Activated CD4-positive, alpha-beta T cell treated with anti-CD3 and anti-CD28 coated beads, Interleukin-2, amount 50 U/mL, for 16 hours (primary cell): ENCODE data around the gene DMRTA2.
A peak's percentile ranks its signal among the peaks of the same experiment; 100 is the strongest.

Source experiments
- DNase-seq: peaks from one replicate; pipeline ENCODE4 v3.0.0-alpha.2; 2020

The DMRTA2 gene

GRCh38 chr1:50373532-50373931, 49.7 kb downstream of the DMRTA2 start:
- no peak for DNase-seq

- no peak for DNase-seq
Observed at GRCh38 chr1:50371749-50372148, 51.5 kb downstream of the DMRTA2 start.

GRCh38 chr1:50369830-50370229, 53.4 kb downstream of the DMRTA2 start:
- DNase-seq = no peak

- no peak for DNase-seq
Observed at GRCh38 chr1:50369008-50369634, 54.1 kb downstream of the DMRTA2 start.

- DNase-seq = peak; percentile 32
Observed at GRCh38 chr1:50368179-50369007, 54.9 kb downstream of the DMRTA2 start.
